ENCODE measurements around the gene RPL31.

Gene RPL31

DNA sequence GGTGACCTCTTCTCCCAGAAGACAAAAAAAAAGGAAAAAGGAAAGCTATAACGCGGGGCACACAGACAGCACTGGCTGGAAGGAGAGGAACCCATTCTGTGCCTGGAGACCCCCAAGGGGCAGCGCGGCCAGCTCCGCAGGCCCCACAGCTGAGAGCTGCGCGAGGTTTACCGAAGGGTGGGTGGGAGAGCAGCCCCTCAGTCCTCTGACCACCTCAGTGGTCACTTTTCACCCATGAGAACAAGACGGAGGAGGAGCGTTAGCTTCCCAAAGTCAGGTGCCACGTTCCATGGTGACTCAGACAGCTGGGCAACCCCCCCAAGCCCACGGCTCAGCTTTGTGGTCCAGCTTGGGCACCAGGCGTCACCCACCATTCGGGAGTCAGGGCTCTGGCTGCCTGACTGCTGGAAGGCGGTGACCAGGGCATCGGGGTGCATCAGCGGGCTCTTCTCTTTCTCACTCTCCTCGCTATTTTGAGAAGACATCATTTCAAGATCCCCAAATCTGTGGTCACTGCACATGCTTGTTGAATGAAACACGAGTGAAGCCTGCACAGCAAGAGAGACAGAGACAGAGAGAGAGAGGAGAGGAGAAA is 35.2 kb downstream of the RPL31 start:
- DNase-seq (ENCODE audit: low spot score) = no peak
- TF ChIP-seq, protein P1, sequence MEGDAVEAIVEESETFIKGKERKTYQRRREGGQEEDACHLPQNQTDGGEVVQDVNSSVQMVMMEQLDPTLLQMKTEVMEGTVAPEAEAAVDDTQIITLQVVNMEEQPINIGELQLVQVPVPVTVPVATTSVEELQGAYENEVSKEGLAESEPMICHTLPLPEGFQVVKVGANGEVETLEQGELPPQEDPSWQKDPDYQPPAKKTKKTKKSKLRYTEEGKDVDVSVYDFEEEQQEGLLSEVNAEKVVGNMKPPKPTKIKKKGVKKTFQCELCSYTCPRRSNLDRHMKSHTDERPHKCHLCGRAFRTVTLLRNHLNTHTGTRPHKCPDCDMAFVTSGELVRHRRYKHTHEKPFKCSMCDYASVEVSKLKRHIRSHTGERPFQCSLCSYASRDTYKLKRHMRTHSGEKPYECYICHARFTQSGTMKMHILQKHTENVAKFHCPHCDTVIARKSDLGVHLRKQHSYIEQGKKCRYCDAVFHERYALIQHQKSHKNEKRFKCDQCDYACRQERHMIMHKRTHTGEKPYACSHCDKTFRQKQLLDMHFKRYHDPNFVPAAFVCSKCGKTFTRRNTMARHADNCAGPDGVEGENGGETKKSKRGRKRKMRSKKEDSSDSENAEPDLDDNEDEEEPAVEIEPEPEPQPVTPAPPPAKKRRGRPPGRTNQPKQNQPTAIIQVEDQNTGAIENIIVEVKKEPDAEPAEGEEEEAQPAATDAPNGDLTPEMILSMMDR (IDR thresholded peaks at IDR 0.05; ENCODE audit: extremely low read depth, insufficient read depth, missing control alignments) = no peak
- in situ Hi-C loops (cut with MboI; ENCODE audit: low pct_unique_long_range_greater_than_20kb, low sequenced_read_pairs, unreplicated experiment) = loop anchor here (25.0 kb wide), 1 partner anchor 125 kb away; the partner anchor contains the start of gene TBC1D8

DNA sequence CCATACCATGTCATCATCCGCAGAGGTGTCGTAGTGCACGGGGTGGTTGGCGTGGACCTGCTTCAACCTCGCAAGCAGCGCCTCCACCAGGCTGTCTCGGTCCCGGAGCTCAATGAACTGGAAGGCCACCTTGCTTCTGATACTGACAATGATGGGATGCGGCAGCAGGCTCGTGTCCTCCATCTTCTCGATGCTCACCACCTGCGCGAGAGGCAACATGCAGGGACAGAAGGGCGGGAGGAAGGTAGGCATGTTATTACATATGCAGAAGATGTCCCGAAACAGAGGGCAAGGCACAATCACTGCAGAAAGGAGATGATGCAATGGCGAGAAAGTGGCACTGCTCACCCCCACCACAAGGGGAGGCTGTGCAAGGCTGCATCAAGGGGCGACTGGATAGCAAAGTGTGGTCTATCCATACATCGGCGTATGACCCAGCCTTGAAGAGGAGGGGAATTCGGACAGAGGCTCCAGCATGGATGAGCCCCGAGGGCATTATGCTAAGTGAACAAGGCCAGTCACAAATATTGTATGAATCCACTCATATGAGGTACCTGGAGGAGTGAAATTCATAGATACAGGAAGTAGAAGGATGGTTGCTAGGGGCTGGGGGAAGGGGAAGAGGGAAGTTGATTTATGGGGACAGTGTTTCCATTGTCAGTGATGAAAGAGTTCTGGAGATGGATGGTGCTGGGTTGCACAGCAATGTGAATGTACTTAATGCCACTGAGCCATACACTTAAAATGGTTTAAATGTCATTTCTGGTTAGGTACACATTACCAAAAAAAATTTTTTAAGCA is 36.6 kb downstream of the RPL31 start:
- no peak for DNase-seq (ENCODE audit: low spot score)
- in situ Hi-C loops (cut with MboI; ENCODE audit: low pct_unique_long_range_greater_than_20kb, low sequenced_read_pairs, unreplicated experiment) = loop anchor here (25.0 kb wide), 1 partner anchor 124 kb away; the partner anchor contains the start of gene TBC1D8
- TF ChIP-seq, protein P1 (IDR thresholded peaks at IDR 0.05; ENCODE audit: extremely low read depth, insufficient read depth, missing control alignments) = peak; percentile 46

DNA sequence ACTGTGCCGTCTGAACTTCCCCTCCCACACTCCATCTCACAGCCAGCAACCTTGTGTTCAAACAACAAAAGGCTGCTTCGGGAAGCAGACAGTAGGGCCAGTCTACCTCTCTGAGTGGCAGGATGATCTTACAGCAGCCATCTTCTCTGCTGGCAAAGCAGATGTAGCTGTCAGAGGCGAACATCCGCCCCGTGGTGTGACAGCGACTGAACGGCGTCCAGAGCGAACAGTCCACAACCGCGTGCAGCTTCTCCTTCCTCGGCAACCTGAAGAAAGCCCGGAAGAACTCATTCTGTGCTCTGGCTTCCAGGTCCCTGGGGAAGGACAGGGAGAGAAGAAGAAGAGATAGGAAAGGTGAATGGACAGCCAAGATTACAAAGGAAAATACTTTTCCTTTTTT is 38.0 kb downstream of the RPL31 start:
- DNase-seq (ENCODE audit: low spot score) = no peak
- in situ Hi-C loops (cut with MboI; ENCODE audit: low pct_unique_long_range_greater_than_20kb, low sequenced_read_pairs, unreplicated experiment) = loop anchor here (25.0 kb wide), 1 partner anchor 122 kb away; the partner anchor contains the start of gene TBC1D8
- TF ChIP-seq, protein P1 (IDR thresholded peaks at IDR 0.05; ENCODE audit: extremely low read depth, insufficient read depth, missing control alignments) = no peak

DNA sequence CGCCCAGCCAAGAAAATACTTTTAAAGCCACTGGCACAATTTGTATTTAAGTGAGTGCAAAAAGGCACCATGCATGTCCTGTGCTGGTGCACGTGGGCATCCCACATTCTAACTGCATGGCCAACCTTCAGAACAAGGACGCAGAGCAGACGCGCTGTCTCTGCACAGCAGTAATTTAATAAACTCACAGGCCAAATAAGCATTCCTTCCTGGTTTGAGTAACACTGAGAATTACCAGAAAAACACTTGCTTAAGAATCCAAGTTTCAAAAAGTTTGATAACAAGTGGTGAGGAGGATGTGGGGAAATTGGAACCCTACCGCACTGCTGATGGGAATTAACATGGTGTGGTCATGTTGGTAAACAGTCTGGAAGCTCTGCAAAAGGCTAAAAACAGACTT is 38.7 kb downstream of the RPL31 start:
- in situ Hi-C loops (cut with MboI; ENCODE audit: low pct_unique_long_range_greater_than_20kb, low sequenced_read_pairs, unreplicated experiment) = loop anchor here (25.0 kb wide), 1 partner anchor 122 kb away; the partner anchor contains the start of gene TBC1D8
- TF ChIP-seq, protein P1 (IDR thresholded peaks at IDR 0.05; ENCODE audit: extremely low read depth, insufficient read depth, missing control alignments) = no peak
- DNase-seq (ENCODE audit: low spot score) = no peak

DNA sequence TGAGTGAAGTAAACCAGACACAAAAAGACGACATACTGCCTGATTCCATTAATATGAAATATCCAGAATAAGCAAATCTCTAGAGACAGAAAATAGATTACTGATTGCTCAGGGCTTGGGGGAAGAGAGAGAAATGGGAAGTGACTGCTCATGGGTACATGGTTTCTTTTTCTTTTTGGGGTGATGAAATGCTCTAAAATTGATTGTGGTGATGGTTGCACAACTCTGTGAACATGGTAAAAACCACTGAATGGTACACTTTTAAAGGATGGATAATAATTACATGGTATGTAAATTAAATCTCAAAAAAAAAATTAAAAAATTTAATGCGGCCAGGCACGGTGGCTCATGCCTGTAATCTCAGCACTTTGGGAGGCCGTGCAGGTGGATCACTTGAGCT is 39.3 kb downstream of the RPL31 start:
- DNase-seq (ENCODE audit: low spot score) = no peak
- in situ Hi-C loops (cut with MboI; ENCODE audit: low pct_unique_long_range_greater_than_20kb, low sequenced_read_pairs, unreplicated experiment) = loop anchor here (25.0 kb wide), 1 partner anchor 121 kb away; the partner anchor contains the start of gene TBC1D8

DNA sequence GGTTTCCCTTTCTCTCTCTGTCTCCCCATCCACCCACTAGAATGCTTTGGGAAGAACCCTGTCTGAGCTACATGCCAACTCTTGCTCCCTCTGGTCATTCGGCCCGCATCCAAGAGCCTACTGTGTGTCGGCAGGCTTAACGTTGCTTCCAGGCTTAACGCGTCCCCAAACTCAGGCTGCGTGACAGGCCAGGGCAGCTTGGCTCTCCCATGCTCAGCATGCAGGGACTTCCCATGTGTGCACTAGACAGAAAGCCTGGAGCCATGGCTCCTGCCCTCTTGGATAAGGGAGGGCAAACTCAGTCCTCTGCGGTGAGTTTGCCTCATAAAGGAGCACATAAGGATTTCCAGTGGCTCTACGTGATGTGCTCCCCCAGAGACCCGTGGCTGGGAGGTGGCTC is 43.2 kb downstream of the RPL31 start:
- no peak for DNase-seq (ENCODE audit: low spot score)
- TF ChIP-seq, protein P1 (IDR thresholded peaks at IDR 0.05; ENCODE audit: extremely low read depth, insufficient read depth, missing control alignments) = no peak
- in situ Hi-C loops (cut with MboI; ENCODE audit: low pct_unique_long_range_greater_than_20kb, low sequenced_read_pairs, unreplicated experiment) = loop anchor here (25.0 kb wide), 1 partner anchor 117 kb away; the partner anchor contains the start of gene TBC1D8

More for the DNA sequence above, 39.3 kb downstream of the RPL31 start:
- TF ChIP-seq, protein P1 (IDR thresholded peaks at IDR 0.05; ENCODE audit: extremely low read depth, insufficient read depth, missing control alignments) = no peak

Measured in GM13977 (cell line).